GM21367 (cell line): ENCODE results near the gene HOXD11.

ENCODE experiments used
- ATAC-seq: cut with Tn5 transposase; IDR thresholded peaks from one replicate; pipeline ENCODE4 v1.9.1; 2021; ENCODE audit not compliant: unreplicated experiment

The HOXD11 gene

GRCh38 chr2:176120364-176121189 is 13.5 kb downstream of the HOXD11 start:
- no peak for ATAC-seq

- no peak for ATAC-seq
These were observed 14.3 kb downstream of the HOXD11 start for GRCh38 chr2:176121190-176122051.

- no peak for ATAC-seq
These were observed 15.1 kb downstream of the HOXD11 start for GRCh38 chr2:176122052-176122682.

DNA sequence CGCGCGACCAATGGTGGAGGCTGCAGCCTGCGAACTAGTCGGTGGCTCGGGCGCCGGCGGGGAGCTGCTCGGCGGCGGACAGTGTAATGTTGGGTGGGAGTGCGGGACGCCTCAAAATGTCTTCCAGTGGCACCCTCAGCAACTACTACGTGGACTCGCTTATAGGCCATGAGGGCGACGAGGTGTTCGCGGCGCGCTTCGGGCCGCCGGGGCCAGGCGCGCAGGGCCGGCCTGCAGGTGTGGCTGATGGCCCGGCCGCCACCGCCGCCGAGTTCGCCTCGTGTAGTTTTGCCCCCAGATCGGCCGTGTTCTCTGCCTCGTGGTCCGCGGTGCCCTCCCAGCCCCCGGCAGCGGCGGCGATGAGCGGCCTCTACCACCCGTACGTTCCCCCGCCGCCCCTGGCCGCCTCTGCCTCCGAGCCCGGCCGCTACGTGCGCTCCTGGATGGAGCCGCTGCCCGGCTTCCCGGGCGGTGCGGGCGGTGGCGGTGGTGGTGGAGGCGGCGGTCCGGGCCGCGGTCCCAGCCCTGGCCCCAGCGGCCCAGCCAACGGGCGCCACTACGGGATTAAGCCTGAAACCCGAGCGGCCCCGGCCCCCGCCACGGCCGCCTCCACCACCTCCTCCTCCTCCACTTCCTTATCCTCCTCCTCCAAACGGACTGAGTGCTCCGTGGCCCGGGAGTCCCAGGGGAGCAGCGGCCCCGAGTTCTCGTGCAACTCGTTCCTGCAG is 15.8 kb downstream of the HOXD11 start, which contains the start of gene HOXD9:
Gene HOXD9 (plus strand): TSS at position 37 of the 728 bp plus-strand sequence. CDS start 50 bp downstream, at position 87.
- ATAC-seq, result no peak

DNA sequence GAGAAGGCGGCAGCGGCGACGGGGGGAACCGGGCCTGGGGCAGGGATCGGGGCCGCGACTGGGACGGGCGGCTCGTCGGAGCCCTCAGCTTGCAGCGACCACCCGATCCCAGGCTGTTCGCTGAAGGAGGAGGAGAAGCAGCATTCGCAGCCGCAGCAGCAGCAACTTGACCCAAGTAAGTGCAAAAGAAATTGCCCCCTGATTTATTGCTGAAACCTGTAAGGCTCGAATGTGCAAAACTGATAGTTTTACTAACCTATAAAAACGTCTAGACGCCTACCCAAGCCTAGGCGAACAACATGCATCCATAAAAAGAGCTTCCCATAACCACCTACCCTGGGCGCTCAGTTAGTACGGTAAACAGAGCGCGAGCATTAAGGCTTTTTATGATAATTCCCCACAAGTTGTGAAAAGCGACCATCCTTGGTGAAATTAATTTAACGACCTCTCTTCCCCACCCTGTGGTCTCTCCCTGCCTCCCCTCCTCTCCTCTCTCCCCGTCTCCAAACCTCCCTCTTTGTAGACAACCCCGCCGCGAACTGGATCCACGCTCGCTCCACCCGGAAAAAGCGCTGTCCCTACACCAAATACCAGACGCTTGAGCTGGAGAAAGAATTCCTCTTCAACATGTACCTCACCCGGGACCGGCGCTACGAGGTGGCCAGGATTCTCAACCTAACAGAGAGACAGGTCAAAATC is 16.5 kb downstream of the HOXD11 start:
- ATAC-seq, result no peak

DNA sequence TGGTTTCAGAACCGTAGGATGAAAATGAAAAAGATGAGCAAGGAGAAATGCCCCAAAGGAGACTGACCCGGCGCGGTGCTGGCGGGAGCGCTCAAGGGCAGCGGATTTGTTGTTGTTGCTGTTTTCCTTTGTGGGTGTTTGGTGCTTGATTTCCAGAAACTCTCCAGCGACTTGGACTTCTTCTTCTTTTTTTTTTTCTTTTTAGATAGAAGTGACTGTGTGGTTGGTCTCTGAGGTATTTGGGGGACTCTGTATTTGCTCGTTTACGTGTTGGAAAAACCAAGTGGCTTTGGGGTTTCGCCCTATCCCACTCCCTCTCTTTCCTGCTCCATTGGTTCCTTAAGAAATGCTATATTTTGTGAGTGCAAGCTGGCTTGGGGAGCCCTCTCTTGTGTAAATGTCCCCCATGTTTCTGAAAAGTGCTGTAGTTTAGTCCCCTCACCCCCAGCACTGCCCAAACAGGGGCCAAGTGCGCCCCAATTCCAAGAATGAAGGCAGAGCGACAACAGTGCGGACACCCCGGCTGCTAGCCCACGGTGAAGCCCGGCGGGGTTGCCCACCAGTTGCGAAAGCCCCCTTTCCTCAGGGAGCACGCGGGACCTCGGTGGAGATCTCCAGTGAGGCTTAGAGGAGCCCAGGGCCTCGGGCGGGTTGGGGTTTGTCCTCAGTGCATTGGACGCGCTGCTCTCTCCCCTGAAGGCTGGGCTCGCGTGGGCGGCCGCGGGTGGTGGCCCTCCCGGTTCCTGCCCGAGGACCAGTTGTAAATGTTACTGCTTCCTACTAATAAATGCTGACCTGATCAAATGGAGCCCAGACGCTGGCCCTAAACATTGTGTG is 17.2 kb downstream of the HOXD11 start:
- no peak for ATAC-seq

GRCh38 chr2:176124947-176125771 is 18.1 kb downstream of the HOXD11 start:
- no peak for ATAC-seq

DNA sequence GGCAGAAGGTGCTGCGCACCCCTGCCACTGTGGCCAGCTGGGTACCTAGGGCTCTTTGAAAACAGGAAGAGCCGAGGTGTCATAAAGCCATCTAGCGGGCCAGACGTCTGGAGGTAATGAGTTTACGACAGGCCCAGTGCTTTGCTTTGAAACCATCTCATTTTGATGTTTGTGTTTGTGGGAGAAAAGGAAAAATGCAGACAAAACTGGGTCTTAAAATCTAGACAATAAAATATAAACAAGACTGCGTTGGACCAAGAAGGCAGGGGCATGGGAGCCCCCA is 18.6 kb downstream of the HOXD11 start:
- ATAC-seq, result no peak

GRCh38 chr2:176126929-176127773 is 20.1 kb downstream of the HOXD11 start:
- no peak for ATAC-seq

GRCh38 chr2:176127774-176128072 is 20.6 kb downstream of the HOXD11 start:
- no peak for ATAC-seq

DNA sequence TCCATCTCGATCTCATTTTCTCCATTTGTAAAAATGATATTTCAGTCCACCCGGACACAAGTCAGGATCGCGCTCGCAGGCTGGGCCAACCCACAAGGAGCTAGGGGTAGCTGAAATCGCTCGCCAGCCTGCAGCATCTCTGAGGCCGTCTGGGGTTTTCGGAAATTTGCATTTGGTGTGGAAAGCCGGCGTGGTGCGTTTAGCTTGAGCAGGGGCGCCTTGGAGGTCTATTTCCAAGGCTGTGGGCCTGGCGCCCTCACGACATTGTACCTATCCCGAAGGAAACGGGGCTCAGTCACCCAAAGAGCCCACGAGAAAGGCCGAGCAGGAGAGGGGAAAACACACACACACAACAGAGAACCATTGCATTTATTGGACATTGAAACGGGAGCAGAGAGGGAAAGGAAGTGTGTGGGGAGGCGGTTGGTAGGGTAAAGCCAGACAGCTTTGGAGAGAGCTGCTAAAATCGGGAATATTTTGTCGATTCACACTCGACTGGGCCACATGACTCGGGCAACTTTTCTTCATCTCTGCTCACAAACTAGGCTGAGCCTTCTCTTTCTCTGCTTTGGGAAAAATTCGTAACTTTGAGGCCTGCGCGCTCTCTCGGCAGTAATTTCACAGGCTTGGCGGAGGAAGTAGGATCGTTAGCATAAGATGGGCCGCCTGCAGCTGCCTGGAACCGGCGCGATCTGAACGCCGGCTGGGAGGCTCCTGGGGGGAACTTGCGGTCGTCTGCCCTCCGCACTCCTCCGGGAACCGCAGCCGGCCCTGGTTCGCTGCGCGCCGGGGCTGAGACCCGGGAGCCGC is 21.3 kb downstream of the HOXD11 start:
- no peak for ATAC-seq

- no peak for ATAC-seq
These were observed 22.1 kb downstream of the HOXD11 start, which contains the start of gene HOXD8 for GRCh38 chr2:176128982-176129796. HOXD8 (plus strand) TSS chr2:176129705; CDS start chr2:176130367, 662 bp downstream.

DNA sequence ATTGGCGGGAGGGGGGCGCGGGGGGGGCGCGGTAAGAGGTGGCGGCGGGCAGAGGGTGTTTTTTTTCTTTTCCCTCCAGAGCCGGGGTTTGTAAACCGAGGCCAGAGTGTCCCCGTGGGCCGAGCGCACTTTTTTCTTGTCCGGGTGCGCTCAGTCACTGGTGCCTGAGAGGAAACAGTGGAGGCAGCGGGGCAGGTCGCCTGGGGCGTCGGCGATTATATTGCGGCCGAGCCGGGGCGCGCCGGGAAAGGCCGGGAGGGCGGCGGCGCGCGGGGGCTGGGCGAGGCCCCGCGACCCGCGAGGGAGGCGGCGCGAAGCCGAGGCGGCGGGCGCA is 22.7 kb downstream of the HOXD11 start:
- ATAC-seq, result no peak

DNA sequence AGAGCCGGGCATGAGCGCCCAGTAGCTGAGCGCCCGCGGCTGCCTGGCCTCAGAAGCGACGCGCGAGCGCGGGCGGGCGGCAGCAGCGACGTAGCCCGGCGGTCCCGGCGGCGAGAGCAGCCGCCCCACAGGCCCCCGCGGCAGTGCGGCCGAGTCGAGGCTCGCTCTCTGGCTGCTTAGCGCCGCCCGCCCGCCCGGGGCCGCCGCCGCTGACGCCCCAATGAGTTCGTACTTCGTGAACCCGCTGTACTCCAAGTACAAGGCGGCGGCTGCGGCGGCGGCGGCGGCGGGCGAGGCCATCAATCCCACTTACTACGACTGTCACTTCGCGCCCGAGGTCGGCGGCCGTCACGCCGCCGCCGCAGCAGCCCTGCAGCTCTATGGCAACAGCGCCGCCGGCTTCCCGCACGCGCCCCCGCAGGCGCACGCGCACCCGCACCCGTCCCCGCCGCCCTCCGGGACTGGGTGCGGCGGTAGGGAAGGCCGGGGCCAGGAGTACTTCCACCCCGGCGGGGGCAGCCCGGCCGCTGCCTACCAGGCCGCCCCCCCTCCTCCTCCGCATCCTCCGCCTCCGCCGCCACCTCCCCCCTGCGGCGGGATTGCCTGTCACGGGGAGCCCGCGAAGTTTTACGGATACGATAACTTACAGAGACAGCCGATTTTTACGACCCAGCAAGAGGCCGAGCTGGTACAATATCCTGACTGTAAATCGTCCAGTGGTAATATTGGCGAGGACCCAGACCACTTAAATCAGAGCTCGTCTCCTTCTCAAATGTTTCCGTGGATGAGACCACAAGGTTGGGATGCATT is 23.3 kb downstream of the HOXD11 start:
- no peak for ATAC-seq
